Mesodermal cell (in vitro differentiated cells): ENCODE measurements around the gene TIMP2.

Experiments used
- H3K27ac ChIP-seq: 2 replicates; pipeline ENCODE4 v1.7.0; 2013; ENCODE audit warnings: mild to moderate bottlenecking, low read depth, low read length, moderate library complexity; ENCODE audit not compliant: severe bottlenecking
- H3K36me3 ChIP-seq: 2 replicates; pipeline ENCODE4 v1.7.1; 2013; ENCODE audit warnings: mild to moderate bottlenecking, low read length, moderate library complexity; ENCODE audit not compliant: control insufficient read depth, insufficient read depth
- H3K4me1 ChIP-seq: one replicate; pipeline ENCODE4 v1.7.1; 2013; ENCODE audit warnings: mild to moderate bottlenecking, low read length; ENCODE audit not compliant: insufficient read depth, control insufficient read depth, poor library complexity, severe bottlenecking
- H3K4me3 ChIP-seq: 2 replicates; pipeline ENCODE4 v1.7.0; 2013; ENCODE audit warnings: low read length, control low read depth, mild to moderate bottlenecking; ENCODE audit not compliant: insufficient read depth, poor library complexity, severe bottlenecking; ENCODE audit errors: extremely low read depth
- H3K9me3 ChIP-seq: 2 replicates; pipeline ENCODE4 v1.7.1; 2013; ENCODE audit warnings: mild to moderate bottlenecking, low read length, moderate library complexity; ENCODE audit not compliant: control insufficient read depth
- WGBS, 2 experiments: methylation state at CpG; one replicate each; pipeline ENCODE4 v1.1.5; 2013; ENCODE audit warnings: missing lambda C conversion rate in 2 of 2; ENCODE audit not compliant: insufficient coverage in 2 of 2; 5-methylcytosine and 5-hydroxymethylcytosine counted together

Gene TIMP2

DNA sequence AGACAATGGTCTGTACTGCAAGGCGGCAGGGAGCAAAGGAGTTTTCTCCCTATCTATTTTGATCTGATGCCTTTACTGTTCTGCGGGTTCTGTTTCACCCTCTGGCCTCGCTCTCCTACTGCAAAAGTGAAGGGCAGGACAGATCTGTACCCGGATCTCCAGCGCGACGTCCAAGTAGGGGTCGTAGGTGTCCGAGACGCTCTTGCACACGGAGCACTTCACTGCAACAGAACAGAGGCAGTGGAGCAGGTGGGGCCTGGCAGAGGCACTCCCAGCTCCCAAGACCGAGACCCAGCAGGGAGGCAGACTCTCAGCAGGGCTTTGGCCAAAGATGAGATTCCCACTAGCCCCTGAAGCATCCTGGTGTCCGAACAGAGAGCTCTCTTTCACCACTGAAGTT, 104.3 kb downstream of the TIMP2 start:
- no peaks in the 10 kb centered on the region for H3K9me3 ChIP-seq
- no peak overlapping the region for H3K4me3 ChIP-seq
- no peak overlapping the region for H3K27ac ChIP-seq
- H3K4me1 ChIP-seq: peaks cover 12% of the 10 kb centered on the region
- H3K36me3 ChIP-seq: peaks cover 93% of the 10 kb centered on the region
- 92 to 93% methylated on average over 10 to 12 of the region's 13 CpGs for WGBS, 2 experiments

DNA sequence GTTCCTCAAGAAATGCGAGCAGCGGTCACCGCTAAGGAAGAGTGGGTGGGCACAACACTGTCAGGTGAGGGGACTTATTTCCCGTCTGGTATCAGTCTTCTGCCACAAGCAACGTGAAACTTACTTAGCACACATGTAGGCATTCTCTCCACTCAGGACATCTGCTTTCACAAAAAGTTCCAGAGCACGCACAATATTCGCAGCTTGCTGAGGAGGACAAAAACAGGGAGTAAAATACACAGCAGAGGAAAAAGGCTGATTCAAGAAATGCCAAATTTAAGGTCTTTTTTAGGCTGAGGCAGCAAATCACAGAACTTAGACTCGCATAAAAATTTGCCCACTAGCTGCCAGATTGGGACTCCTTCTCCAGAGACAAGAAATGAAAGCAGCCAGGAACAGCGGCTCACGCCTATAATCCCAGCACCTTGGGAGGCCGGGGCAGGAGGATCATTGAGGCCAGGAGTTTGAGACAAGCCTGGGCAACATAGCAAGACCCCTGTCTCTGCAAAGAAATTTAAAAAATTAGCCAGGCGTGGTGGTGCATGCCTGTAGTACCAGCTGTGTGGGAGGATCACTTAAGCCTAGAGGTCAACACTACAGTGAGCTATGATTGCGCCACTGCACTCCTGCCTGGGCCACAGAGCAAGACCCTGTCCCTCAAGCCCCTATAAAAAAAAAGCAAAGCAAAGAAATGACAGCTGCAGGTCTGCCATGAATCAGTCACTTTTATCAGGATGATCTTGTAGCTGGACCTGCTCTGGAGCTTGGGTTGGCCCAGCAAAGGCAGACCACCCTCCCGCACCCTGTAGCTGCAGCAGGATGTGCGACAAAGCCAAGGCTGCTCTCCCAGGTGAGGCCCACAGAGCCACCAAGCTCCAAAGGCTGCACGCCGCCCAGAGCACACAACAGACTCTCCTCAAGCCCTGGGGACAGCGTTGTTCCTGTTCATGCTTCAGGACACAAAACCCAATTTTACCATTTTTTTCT, 105.1 kb downstream of the TIMP2 start:
- WGBS, 2 experiments: 96% methylated on average over 15 to 17 of the region's 18 CpGs
- no peaks in the 10 kb centered on the region for H3K9me3 ChIP-seq
- H3K36me3 ChIP-seq: peaks cover 93% of the 10 kb centered on the region
- H3K27ac ChIP-seq: no peak overlapping the region
- peaks cover 12% of the 10 kb centered on the region for H3K4me1 ChIP-seq
- no peak overlapping the region for H3K4me3 ChIP-seq

DNA sequence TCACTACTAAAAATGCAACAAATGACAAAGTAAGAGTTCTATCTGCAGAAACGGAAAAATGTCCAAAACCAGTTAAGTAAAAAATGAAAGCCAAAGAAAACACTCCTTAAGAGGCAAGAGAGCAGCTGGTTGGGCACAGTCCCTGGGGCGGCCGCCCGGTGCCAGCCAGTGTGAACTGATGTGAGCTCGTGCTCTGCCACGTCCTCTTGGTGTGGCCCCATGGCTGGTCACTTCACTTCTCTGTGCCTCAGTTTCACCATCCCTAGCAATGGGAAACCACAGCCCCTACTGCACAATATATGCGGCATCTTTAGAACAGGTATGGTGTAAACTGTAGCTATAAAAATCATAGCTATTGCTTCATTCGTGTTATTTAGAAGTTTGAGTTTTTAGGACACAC, 105.8 kb downstream of the TIMP2 start:
- Histone ChIP-seq H3K9me3 (no peaks in the 10 kb centered on the region), H3K4me3 (no peak overlapping the region), H3K4me1 (peaks cover 12% of the 10 kb centered on the region), H3K36me3 (peaks cover 93% of the 10 kb centered on the region), H3K27ac (no peak overlapping the region)
- WGBS, 2 experiments: 91 to 92% methylated on average over 7 to 8 of the region's 8 CpGs

DNA sequence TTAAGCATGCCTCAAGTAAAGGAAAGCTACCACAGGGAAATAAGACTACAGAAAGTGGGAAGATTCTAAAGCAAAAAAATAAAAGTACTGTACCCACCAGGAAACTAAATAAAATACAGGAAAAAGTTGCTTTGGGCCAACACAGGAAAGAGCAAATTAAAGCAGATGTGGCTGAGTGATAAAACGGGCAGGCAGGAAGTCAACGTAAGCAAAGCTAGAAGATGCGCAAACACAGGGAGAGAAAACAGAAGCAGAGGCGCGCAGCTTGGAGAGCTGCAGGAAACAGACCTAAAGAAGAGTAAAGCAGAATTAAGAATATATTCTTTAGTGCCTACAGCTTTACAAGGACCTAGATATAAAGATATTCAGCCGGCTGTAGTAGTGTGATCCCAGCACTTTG, 106.3 kb downstream of the TIMP2 start:
- Histone ChIP-seq H3K36me3 (peaks cover 93% of the 10 kb centered on the region), H3K9me3 (no peaks in the 10 kb centered on the region), H3K27ac (peak overlapping the region; percentile 30), H3K4me1 (peaks cover 12% of the 10 kb centered on the region), H3K4me3 (no peak overlapping the region)
- WGBS, 2 experiments: 40 to 87% methylated on average over 2 to 4 of the region's 6 CpGs

DNA sequence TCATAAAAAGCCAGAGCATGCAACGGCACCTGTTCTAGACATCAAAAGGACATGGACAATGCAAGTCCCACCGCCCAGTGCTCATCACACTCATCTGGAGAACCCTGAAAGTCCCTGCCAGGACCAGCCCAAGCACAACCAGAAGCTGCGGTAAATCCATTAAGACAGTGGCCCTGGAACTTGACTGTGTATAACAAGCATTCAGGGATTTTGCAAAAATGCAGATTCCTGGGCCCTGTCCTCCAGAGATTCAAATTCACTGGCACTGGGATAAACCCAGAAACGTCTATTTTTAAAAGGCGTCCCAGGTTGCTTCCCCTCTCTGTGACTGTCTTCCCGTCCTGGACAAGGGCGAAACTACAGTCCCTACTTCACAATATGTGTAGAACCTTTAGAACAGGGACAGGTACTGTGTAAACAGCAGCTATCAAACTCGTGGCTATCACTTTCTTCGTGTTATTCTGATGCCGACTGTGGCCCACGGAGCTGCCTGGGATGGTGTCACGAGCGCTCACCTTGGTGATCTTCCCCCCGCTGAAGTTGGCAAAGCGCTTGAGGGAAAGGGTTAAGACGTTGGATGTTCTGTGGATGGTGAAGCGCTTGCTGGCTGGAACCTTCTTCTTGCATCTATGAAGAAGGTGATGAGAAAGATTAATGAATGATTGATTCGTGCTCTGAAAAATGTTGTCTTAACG, 106.9 kb downstream of the TIMP2 start:
- WGBS, 2 experiments: 95 to 96% methylated on average over 15 to 17 of the region's 19 CpGs
- no peaks in the 10 kb centered on the region for H3K9me3 ChIP-seq
- peak overlapping the region; percentile 30 for H3K27ac ChIP-seq
- peaks cover 93% of the 10 kb centered on the region for H3K36me3 ChIP-seq
- no peak overlapping the region for H3K4me3 ChIP-seq
- H3K4me1 ChIP-seq: peaks cover 15% of the 10 kb centered on the region

DNA sequence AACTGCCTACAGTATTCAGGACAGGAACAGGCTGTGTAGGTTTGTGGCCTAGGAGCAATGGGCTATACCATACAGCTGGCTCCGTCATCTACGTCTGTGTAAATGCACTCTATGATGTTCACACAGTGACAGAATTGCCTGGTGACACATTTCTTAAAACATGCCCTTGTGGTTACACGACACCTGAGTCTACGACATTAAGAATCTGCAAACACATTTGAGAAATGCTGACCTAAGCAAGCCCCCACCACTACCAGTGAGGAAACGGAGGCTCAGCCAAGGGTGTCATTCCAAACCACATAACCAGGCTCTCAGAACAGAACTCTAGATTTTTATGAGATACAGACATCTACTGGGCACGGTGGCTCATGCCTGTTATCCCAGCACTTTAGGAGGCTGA, 108.1 kb downstream of the TIMP2 start:
- Histone ChIP-seq H3K4me1 (peaks cover 9% of the 10 kb centered on the region), H3K27ac (no peak overlapping the region), H3K9me3 (no peaks in the 10 kb centered on the region), H3K36me3 (peaks cover 95% of the 10 kb centered on the region), H3K4me3 (no peak overlapping the region)
- 96% methylated on average over 5 to 6 of the region's 6 CpGs for WGBS, 2 experiments

DNA sequence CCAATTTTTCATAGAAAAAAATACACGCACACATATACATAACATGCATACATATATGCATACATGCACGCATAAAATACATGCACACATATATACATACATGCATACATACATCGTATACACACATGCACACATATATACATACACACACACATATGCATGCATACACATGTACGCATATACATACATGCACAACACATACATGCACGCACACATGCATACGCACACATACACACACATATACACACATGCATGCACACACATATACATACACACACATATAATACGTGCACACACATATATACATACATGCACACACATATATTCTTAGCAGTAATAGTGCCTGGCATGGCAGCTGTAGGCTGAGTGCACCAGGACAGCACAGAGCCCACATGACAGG, 109.5 kb downstream of the TIMP2 start:
- no peak overlapping the region for H3K4me3 ChIP-seq
- H3K9me3 ChIP-seq: no peaks in the 10 kb centered on the region
- no peak overlapping the region for H3K27ac ChIP-seq
- H3K4me1 ChIP-seq: peaks cover 6% of the 10 kb centered on the region
- WGBS, 2 experiments: 86 to 88% methylated on average over 7 of the region's 7 CpGs
- H3K36me3 ChIP-seq: peaks cover 98% of the 10 kb centered on the region

DNA sequence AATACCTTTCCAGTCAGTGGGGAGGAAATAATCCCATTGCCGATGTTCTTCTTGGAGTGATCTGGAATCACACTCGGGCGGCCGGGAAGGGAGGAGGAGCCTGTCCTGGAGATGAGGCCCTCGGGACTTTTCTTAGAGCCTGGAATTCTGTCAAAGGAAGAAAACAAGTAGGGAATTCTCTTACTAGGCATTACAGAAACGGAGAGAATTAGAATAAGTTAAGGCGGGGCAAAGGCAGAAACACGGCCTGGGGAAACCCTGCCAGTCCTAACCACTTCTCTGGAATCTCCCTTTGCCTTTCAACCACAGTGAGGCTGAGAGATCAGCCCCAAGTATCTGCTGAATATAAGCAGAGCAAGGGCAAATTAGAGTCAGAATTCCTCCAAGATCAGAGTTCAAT, 112.3 kb downstream of the TIMP2 start:
- Histone ChIP-seq H3K36me3 (peaks cover 97% of the 10 kb centered on the region), H3K9me3 (no peaks in the 10 kb centered on the region), H3K4me3 (no peak overlapping the region), H3K4me1 (peaks cover 3% of the 10 kb centered on the region), H3K27ac (no peak overlapping the region)
- WGBS, 2 experiments: 92 to 95% methylated on average over 8 of the region's 8 CpGs

DNA sequence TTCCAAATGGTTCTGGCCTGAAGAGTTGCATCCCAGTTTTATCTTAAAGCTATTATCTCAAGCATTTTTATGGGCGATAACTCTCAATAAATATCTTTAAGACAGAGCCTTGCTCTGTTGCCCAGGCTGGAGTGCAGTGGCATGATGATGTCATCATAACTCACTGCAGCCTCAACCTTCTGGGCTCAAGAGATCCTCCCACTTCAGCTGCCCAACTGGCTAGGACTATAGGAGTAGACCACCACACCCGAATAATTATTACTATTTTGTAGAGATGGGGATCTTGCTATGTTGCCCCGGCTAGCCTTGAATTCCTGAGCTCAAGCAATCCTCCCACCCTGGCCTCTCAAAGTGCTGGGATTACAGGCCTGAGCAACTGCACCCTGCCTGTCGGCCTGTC, 117.0 kb downstream of the TIMP2 start:
- Histone ChIP-seq H3K4me3 (no peak overlapping the region), H3K4me1 (peaks cover 11% of the 10 kb centered on the region), H3K36me3 (peaks cover 90% of the 10 kb centered on the region), H3K27ac (no peak overlapping the region), H3K9me3 (no peaks in the 10 kb centered on the region)
- WGBS, 2 experiments: 78 to 100% methylated on average over 1 of the region's 4 CpGs

DNA sequence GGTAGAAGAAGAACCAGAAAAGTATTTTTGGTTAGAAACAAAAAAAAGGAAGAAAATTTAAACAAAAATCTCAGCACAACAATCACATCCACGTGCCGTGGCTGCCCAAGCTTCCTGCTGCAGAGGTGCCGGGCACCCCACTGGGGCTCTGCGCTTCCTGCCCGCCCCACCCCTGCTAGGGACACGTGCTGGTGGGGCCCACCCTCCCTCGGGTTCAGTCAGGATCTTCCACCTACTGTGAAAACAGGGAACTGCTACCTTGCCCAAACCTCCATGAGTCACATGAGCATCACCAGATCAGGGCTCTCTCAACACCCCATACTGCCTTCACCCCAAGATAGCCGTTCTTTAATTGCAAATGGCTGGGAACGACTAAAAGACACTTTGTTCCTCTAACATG, 118.7 kb downstream of the TIMP2 start:
- 90 to 92% methylated on average over 7 to 9 of the region's 9 CpGs for WGBS, 2 experiments
- Histone ChIP-seq H3K4me1 (peaks cover 11% of the 10 kb centered on the region), H3K9me3 (no peaks in the 10 kb centered on the region), H3K36me3 (peaks cover 84% of the 10 kb centered on the region), H3K4me3 (no peak overlapping the region), H3K27ac (no peak overlapping the region)

DNA sequence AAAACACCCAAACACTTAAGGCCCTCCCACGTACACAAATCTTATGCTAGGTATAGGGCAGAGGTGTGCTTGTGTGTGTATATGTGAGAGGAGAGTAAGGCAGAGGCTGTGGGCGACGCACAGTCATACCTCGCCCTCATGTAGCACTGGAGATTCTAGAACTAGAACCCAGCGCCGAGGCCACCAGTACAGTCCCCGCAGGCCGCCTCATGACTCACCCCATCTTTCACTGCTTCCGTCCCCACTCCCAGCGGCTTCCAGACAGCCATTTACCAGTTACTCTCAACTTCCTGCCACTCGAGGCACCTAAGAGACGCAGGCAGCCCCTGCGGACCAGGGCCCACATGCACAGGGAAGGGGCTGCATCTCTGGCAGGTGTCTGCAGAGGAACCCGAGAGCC, 119.9 kb downstream of the TIMP2 start:
- Histone ChIP-seq H3K9me3 (no peaks in the 10 kb centered on the region), H3K27ac (no peak overlapping the region), H3K4me1 (peaks cover 11% of the 10 kb centered on the region), H3K36me3 (peaks cover 82% of the 10 kb centered on the region), H3K4me3 (no peak overlapping the region)
- 96% methylated on average over 12 to 13 of the region's 14 CpGs for WGBS, 2 experiments
